Smooth muscle cell (in vitro differentiated cells): ENCODE measurements around the gene PLEKHG1. TPM values are rescaled to one million over a fixed set of nuclear protein-coding genes. Genes with fewer than 3 reads are reported as not detected.

Experiments used
- DNase-seq: peaks from one replicate; lab custom pipeline; 2025; ENCODE audit not compliant: unreplicated experiment; lab: John Stamatoyannopoulos, UW
- H2AFZ ChIP-seq: fragments of 200-600 bp; sonication (generic); 2 replicates; pipeline ENCODE4 v1.6.0; 2016; ENCODE audit warnings: antibody characterized with exemption, low read depth, mild to moderate bottlenecking
- H3F3A ChIP-seq: fragments of 200-600 bp; sonication (generic); 2 replicates; pipeline ENCODE4 v1.6.0; 2017; ENCODE audit warnings: antibody characterized with exemption, low read depth
- H3K27ac ChIP-seq: fragments of 200-600 bp; sonication (generic); 2 replicates; pipeline ENCODE4 v1.5.1; 2016; ENCODE audit warnings: low read depth, mild to moderate bottlenecking
- H3K27me3 ChIP-seq: fragments of 200-600 bp; sonication (generic); 2 replicates; pipeline ENCODE4 v1.6.1; 2016; ENCODE audit warnings: low read depth, mild to moderate bottlenecking
- H3K36me3 ChIP-seq: fragments of 200-600 bp; sonication (generic); 2 replicates; pipeline ENCODE4 v1.5.1; 2016; ENCODE audit warnings: low read depth
- H3K4me1 ChIP-seq: fragments of 200-600 bp; sonication (generic); 2 replicates; pipeline ENCODE4 v1.5.1; 2016; ENCODE audit warnings: low read depth
- H3K4me2 ChIP-seq: fragments of 200-600 bp; sonication (generic); 2 replicates; pipeline ENCODE4 v1.6.0; 2016; ENCODE audit warnings: mild to moderate bottlenecking
- H3K4me3 ChIP-seq: fragments of 200-600 bp; sonication (generic); 2 replicates; pipeline ENCODE4 v1.5.1; 2016; ENCODE audit warnings: mild to moderate bottlenecking
- H3K79me2 ChIP-seq: fragments of 200-600 bp; sonication (generic); 2 replicates; pipeline ENCODE4 v1.6.0; 2016; ENCODE audit warnings: low read depth, mild to moderate bottlenecking
- H3K9ac ChIP-seq: fragments of 200-600 bp; sonication (generic); 2 replicates; pipeline ENCODE4 v1.6.0; 2016; ENCODE audit warnings: low read depth
- H3K9me3 ChIP-seq: fragments of 200-600 bp; sonication (generic); replicated peaks from 2 replicates; pipeline ENCODE4 v1.5.1; 2016; ENCODE audit warnings: low read depth
- H4K20me1 ChIP-seq: fragments of 200-600 bp; sonication (generic); 2 replicates; pipeline ENCODE4 v1.6.0; 2016; ENCODE audit warnings: low read depth
- CTCF ChIP-seq: fragments of 200-600 bp; sonication (generic); IDR thresholded peaks from 2 replicates; pipeline ENCODE4 v1.5.1; 2017; ENCODE audit warnings: borderline replicate concordance, mild to moderate bottlenecking, antibody characterized with exemption; ENCODE audit not compliant: insufficient read depth, poor library complexity, severe bottlenecking
- WGBS: methylation state at CpG from one replicate; pipeline ENCODE4 v1.1.7; 2016; ENCODE audit warnings: low lambda C conversion rate; 5-methylcytosine and 5-hydroxymethylcytosine counted together
- polyA plus RNA-seq: library from polyadenylated mRNA; unstranded; fragments of >200 nt; fragmentation: Nextera tagmentation; extraction: Ambion mirVana; gene quantifications from 2 replicates; pipeline ENCODE4 v1.2.1, GENCODE V29; 2016
- total RNA-seq: library from RNA; depleted of rRNA; stranded (reverse); fragments of >200 nt; gene quantifications from 2 replicates; pipeline ENCODE4 v1.2.3, GENCODE V29; 2014

Gene PLEKHG1
- total and polyA plus RNA-seq, 2 experiments from 2014 or later, result 1.5 to 13.5 TPM

- Histone ChIP-seq H3F3A (no peaks in the 10 kb centered on the region), H3K4me2 (no peak overlapping the region), H2AFZ (no peak overlapping the region), H3K9ac (no peak overlapping the region), H4K20me1 (no peaks in the 10 kb centered on the region), H3K79me2 (no peaks in the 10 kb centered on the region), H3K36me3 (no peaks in the 10 kb centered on the region), H3K4me3 (no peak overlapping the region), H3K9me3 (no peaks in the 10 kb centered on the region), H3K27me3 (peaks cover 56% of the 10 kb centered on the region), H3K4me1 (no peaks in the 10 kb centered on the region), H3K27ac (no peak overlapping the region)
- TF ChIP-seq CTCF, result no peak
- WGBS, result 44% methylated on average over 5 of the region's 5 CpGs
- no peak for DNase-seq
Measured at GRCh38 chr6:150592377-150592995, 7.2 kb upstream of the PLEKHG1 start.

GRCh38 chr6:150593119-150593518, 6.6 kb upstream of the PLEKHG1 start:
- Histone ChIP-seq H3K4me3 (no peak overlapping the region), H3K9me3 (no peaks in the 10 kb centered on the region), H4K20me1 (no peaks in the 10 kb centered on the region), H3K27ac (no peak overlapping the region), H3K27me3 (peaks cover 63% of the 10 kb centered on the region), H3F3A (no peaks in the 10 kb centered on the region), H2AFZ (no peak overlapping the region), H3K79me2 (no peaks in the 10 kb centered on the region), H3K9ac (no peak overlapping the region), H3K4me1 (no peaks in the 10 kb centered on the region), H3K4me2 (no peak overlapping the region), H3K36me3 (no peaks in the 10 kb centered on the region)
- TF ChIP-seq CTCF, result no peak
- DNase-seq, result no peak
- WGBS, result 92% methylated on average over 4 of the region's 4 CpGs

- Histone ChIP-seq H3K9me3 (no peaks in the 10 kb centered on the region), H3K79me2 (no peaks in the 10 kb centered on the region), H3K4me3 (no peak overlapping the region), H4K20me1 (peaks cover 5% of the 10 kb centered on the region), H3F3A (no peaks in the 10 kb centered on the region), H3K4me2 (no peak overlapping the region), H3K27me3 (peaks cover 81% of the 10 kb centered on the region), H3K4me1 (peaks cover 5% of the 10 kb centered on the region), H3K9ac (no peak overlapping the region), H3K36me3 (no peaks in the 10 kb centered on the region), H3K27ac (no peak overlapping the region), H2AFZ (no peak overlapping the region)
- 83% methylated on average over 7 of the region's 7 CpGs for WGBS
- DNase-seq, result no peak
- no peak for TF ChIP-seq CTCF
Measured at GRCh38 chr6:150596439-150596838, 3.2 kb upstream of the PLEKHG1 start.

- Histone ChIP-seq H3F3A (no peaks in the 10 kb centered on the region), H2AFZ (no peak overlapping the region), H3K27me3 (peaks cover 82% of the 10 kb centered on the region), H3K9me3 (no peaks in the 10 kb centered on the region), H3K4me1 (peaks cover 5% of the 10 kb centered on the region), H4K20me1 (peaks cover 15% of the 10 kb centered on the region), H3K27ac (no peak overlapping the region), H3K9ac (no peak overlapping the region), H3K36me3 (no peaks in the 10 kb centered on the region), H3K4me3 (no peak overlapping the region), H3K79me2 (no peaks in the 10 kb centered on the region), H3K4me2 (no peak overlapping the region)
- no peak for DNase-seq
- WGBS, result 82% methylated on average over 4 of the region's 4 CpGs
- TF ChIP-seq CTCF, result no peak
Measured at GRCh38 chr6:150598401-150598800, 1.3 kb upstream of the PLEKHG1 start.
